Effector memory CD8-positive, alpha-beta T cell (primary cell): ENCODE results near the gene HOXC11.

Source experiments
- ATAC-seq: fragments of 150-1000 bp; cut with Tn5 transposase; replicated peaks from 2 replicates; pipeline ENCODE4 v1.10.0; 2021; ENCODE audit warnings: mild to moderate bottlenecking, moderate library complexity
- DNase-seq, 3 experiments: peaks; one replicate each; pipeline ENCODE4 v3.0.0; 2021
- H3K27ac Mint-ChIP-seq, 2 donors: one replicate each; pipeline ENCODE4 v1.8.0; 2022; ENCODE audit warnings: mild to moderate bottlenecking in 2 of 2, mixed read lengths in 2 of 2, moderate library complexity in 2 of 2
- H3K27me3 Mint-ChIP-seq, 2 donors: one replicate each; pipeline ENCODE4 v1.8.0; 2022; ENCODE audit warnings: mixed read lengths in 2 of 2
- H3K36me3 Mint-ChIP-seq: one replicate; pipeline ENCODE4 v1.8.0; 2022; ENCODE audit warnings: mild to moderate bottlenecking, moderate library complexity, mixed read lengths; ENCODE audit not compliant: insufficient read depth
- H3K4me1 Mint-ChIP-seq, 2 donors: one replicate each; pipeline ENCODE4 v1.8.0; 2022; ENCODE audit warnings: low read depth in 2 of 2, mixed read lengths in 2 of 2
- H3K4me3 Mint-ChIP-seq, 2 donors: one replicate each; pipeline ENCODE4 v1.8.0; 2022; ENCODE audit warnings: mild to moderate bottlenecking in 2 of 2, mixed read lengths in 2 of 2, moderate library complexity in 2 of 2
- H3K9me3 Mint-ChIP-seq, 2 donors: one replicate each; pipeline ENCODE4 v1.8.0; 2022; ENCODE audit warnings: mixed read lengths in 2 of 2
- total RNA-seq, 9 experiments: gene quantifications; one replicate each; lab custom pipeline; 2026; lab: John Stamatoyannopoulos, UW

Gene HOXC11
- 0 reads per million in 9 experiments for total RNA-seq

DNA sequence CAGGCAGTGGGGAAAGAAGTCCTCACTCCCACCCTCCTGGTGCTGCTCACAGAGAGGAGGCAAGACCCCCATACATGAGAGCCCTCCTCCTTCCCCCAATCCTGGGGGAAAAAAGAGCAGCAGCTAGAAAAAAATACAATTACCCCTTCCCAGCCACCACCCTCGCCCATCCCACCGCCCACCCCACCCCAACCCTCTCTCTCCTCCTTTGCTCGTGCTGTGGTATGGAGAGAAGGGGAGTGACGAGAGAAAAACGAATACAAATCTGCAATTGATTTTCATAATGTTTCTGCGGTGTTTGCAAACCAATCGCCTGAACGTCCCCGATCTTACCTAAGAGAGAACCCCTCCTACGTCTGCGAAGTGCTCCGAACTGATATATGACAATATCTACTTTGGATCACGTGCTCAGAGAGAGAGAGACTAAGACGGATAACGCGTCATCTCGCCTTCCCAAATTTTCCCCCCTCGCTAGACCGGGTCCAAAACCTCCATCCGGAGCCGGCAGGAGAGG is at the start of gene HOXC11:
HOXC11 (plus strand) TSS at position 405 of the 514 bp plus-strand sequence. CDS start 116 bp downstream, outside the sequence.
- Mint-ChIP-seq H3K27ac (peak within 1 kb of the TSS; percentile 11 to 82), H3K4me1 (peaks cover 11 to 17% of the 10 kb centered on the region in 2 donors), H3K36me3 (peaks cover 32% of the 10 kb centered on the region), H3K27me3 (peaks cover 88 to 100% of the 10 kb centered on the region in 2 donors), H3K9me3 (no peaks in the 10 kb centered on the region), H3K4me3 (peak within 1 kb of the TSS; percentile 73 to 74)
- ATAC-seq (no peak), DNase-seq (no peak)

DNA sequence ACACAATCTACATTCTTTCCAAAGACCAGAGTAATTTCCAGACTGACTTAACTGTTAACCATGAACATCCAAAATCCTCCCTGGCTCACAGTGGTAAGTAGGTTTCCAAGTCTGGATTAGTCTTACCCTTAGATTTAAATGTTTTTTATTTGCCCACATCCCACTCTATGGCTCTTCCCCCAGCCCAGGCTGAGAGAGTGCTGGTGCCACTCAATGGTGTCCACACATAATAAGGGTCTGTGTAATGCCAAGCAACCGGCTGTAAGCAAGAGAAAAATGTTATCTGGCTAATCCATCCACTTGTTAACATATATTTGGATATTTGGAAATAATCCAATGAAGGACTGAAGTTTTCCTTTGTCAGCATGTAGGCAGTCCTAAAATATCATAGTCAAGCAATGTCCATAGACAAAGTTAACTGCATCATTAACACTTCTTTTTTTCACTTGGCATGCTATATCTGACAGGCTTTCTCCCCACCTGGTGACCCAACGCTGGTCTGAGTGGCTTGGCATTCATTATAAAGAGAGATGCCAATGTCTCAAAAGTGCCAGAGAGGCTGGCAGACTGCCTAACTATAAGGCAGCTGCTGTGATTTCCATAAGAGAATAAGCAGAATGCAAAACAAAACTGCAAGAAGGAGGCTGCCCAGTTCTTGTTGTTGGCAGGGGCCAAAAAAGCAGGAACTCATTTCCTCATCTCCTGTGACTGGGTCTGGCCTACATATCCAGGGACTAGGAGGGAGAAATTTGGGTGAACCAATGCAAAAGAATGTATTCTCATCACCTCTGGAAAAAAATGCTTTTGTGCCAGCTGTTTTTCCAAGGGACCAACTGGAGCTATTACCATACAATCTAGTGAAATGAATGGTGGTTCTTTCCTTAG is 48.2 kb upstream of the HOXC11 start:
- Mint-ChIP-seq H3K9me3 (no peaks in the 10 kb centered on the region), H3K36me3 (peaks cover 5% of the 10 kb centered on the region), H3K27me3 (peaks cover 79 to 98% of the 10 kb centered on the region in 2 donors), H3K4me1 (peaks cover 0 to 3% of the 10 kb centered on the region in 2 donors), H3K4me3 (no peak overlapping the region), H3K27ac (no peak overlapping the region)
- ATAC-seq (no peak), DNase-seq (no peak)

GRCh38 chr12:53927220-53928029 is 45.5 kb upstream of the HOXC11 start:
- no peak overlapping the region for H3K27ac Mint-ChIP-seq
- peaks cover 91 to 100% of the 10 kb centered on the region in 2 donors for H3K27me3 Mint-ChIP-seq
- no peak for ATAC-seq
- peaks cover 0 to 3% of the 10 kb centered on the region in 2 donors for H3K4me1 Mint-ChIP-seq
- H3K36me3 Mint-ChIP-seq = peaks cover 5% of the 10 kb centered on the region
- no peak for DNase-seq
- no peaks in the 10 kb centered on the region for H3K9me3 Mint-ChIP-seq
- H3K4me3 Mint-ChIP-seq = no peak overlapping the region

DNA sequence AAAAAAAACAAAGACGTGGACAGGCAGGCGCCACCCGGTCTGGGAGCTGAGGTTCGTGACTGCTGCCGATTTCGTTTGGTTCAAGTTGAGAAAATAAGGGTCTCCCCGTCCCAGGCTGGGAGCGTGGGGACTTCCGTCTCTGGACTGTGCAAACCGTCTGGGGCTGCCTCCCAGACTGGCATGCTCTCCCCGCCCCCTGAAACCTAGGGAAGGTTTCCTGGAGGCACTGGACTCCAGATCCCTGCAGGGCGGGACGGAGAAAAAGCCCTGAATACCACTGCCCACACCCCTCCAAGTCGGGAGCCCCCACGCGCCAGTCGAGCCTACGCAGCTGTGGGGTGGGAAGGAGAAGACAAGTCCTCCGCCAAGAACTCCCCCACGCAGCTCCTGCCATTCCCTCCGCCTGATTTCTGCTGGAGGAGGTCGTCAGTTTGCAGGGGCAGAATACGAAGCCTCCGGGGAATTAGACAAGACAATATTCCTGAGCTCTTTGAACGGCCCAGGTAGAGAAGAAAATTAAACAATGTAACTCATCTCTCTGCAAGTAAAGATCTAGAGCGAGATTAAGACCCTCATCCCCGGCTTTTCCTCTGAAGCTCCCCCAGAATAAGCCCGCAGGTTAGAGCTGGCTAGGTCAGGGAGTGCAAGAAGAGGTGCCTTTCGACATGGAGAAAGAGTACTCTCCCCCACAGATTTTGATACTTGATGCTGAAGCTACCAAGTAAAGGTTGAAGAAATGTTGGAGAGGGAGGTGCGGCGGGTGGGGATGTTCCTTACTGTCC is 44.7 kb upstream of the HOXC11 start:
- no peak for ATAC-seq
- Mint-ChIP-seq H3K4me1 (peaks cover 0 to 3% of the 10 kb centered on the region in 2 donors), H3K9me3 (no peaks in the 10 kb centered on the region), H3K4me3 (no peak overlapping the region), H3K27me3 (peaks cover 94 to 100% of the 10 kb centered on the region in 2 donors), H3K27ac (no peak overlapping the region), H3K36me3 (peaks cover 5% of the 10 kb centered on the region)
- DNase-seq = no peak

GRCh38 chr12:53929527-53929926 is 43.4 kb upstream of the HOXC11 start:
- no peak overlapping the region for H3K27ac Mint-ChIP-seq
- DNase-seq (no peak), ATAC-seq (no peak)
- H3K9me3 Mint-ChIP-seq = no peaks in the 10 kb centered on the region
- no peak overlapping the region for H3K4me3 Mint-ChIP-seq
- peaks cover 94 to 100% of the 10 kb centered on the region in 2 donors for H3K27me3 Mint-ChIP-seq
- H3K4me1 Mint-ChIP-seq = peaks cover 0 to 3% of the 10 kb centered on the region in 2 donors
- H3K36me3 Mint-ChIP-seq = peaks cover 5% of the 10 kb centered on the region

DNA sequence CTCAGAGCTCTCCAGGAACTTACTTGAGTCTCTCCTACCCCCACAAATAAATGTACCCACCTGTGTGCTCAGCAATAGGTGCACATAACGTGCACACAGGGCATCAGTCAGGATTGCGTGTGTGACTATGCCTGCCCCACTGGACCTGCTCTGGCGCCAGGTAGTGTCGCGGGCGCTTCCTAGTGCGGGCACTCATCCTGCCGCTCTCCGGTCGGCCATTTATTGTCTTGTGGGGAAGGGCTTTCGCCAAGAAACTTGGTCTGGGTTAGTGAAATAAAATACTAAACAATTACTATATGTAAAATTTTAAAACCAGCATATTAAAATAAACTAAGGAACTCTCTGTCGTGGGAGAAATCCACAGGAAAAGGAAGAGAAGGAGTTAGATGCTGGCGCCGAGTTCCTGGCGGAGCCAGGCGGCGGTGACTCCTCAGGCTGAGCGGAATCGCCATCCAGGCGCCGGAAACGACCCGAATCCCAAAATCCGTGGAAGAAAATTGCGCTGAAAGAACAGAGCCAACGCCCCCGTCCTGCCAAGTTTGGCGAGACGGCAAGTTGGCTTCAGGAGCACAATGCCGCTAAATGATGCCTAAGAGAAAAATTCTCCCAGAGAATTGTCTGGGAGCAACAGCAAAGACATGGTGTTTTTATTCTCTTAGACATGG is 42.2 kb upstream of the HOXC11 start:
- H3K27ac Mint-ChIP-seq = no peak overlapping the region

GRCh38 chr12:53931844-53932581 is 40.9 kb upstream of the HOXC11 start:
- Mint-ChIP-seq H3K9me3 (no peaks in the 10 kb centered on the region), H3K4me1 (peaks cover 3 to 12% of the 10 kb centered on the region in 2 donors), H3K4me3 (no peak overlapping the region), H3K27ac (no peak overlapping the region), H3K27me3 (peaks cover 94 to 100% of the 10 kb centered on the region in 2 donors), H3K36me3 (peaks cover 22% of the 10 kb centered on the region)
- ATAC-seq (no peak), DNase-seq (no peak)

More for the DNA sequence above, 42.2 kb upstream of the HOXC11 start:
- H3K27me3 Mint-ChIP-seq = peaks cover 94 to 100% of the 10 kb centered on the region in 2 donors
- DNase-seq (no peak), ATAC-seq (no peak)
- H3K9me3 Mint-ChIP-seq = no peaks in the 10 kb centered on the region
- peaks cover 3 to 6% of the 10 kb centered on the region in 2 donors for H3K4me1 Mint-ChIP-seq
- no peak overlapping the region for H3K4me3 Mint-ChIP-seq
- H3K36me3 Mint-ChIP-seq = peaks cover 14% of the 10 kb centered on the region

GRCh38 chr12:53932915-53933314 is 40.0 kb upstream of the HOXC11 start:
- Mint-ChIP-seq H3K9me3 (no peaks in the 10 kb centered on the region), H3K4me1 (peaks cover 3 to 13% of the 10 kb centered on the region in 2 donors), H3K4me3 (no peak overlapping the region), H3K27me3 (peaks cover 99 to 100% of the 10 kb centered on the region in 2 donors), H3K36me3 (peaks cover 23% of the 10 kb centered on the region), H3K27ac (no peak overlapping the region)
- ATAC-seq = no peak
- no peak for DNase-seq

DNA sequence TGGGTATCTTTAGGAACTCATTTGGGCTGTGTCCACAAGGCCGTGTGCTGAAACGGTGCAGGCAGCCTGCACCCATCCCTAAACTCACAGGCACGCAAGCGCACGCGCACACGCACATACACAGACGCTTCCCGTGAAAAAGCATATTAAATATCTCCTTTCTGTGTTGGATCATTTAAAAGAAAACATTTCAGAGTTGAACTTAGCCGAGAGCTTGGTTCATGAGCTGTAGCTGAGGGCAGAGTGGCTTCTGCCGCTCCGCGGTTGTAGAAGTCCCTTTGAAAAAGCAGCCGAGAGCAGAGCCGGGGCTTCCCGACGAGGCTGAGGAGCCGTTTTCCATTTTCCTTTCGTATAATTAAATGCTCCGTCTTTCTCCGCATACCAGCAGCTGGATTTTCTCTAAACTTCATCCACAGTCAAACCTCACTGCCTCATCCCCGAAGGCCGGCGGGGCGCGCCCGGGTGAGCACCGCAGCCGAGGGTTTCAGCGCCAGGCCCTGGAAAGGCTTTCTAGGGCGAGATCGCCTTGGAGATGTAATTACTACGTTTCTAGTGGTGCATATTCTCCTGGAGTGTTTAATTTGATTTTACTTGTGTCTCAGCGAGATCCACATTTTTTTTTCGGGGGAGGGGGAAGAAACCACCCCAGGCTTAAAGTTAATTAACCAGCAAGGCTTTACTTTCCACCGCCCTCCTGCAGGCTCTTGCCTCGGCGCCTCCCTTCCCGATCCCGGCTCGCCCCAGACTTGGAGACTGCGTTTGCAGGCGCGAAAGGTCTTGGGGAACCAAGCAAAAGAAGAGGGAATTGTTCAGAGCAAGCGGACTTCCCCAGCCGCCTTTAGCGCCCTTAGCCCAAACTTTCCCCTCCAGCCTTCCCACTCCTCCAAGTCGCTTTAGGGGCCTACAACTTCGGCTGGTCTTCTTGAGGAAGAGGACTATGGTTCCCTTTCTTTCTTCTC is 37.3 kb upstream of the HOXC11 start:
- Mint-ChIP-seq H3K27me3 (peaks cover 91 to 100% of the 10 kb centered on the region in 2 donors), H3K4me1 (peaks cover 3 to 12% of the 10 kb centered on the region in 2 donors), H3K36me3 (peaks cover 26% of the 10 kb centered on the region), H3K4me3 (peak overlapping the region in 1 of 2 donors; percentile 13), H3K9me3 (no peaks in the 10 kb centered on the region), H3K27ac (no peak overlapping the region)
- ATAC-seq (no peak), DNase-seq (no peak)

DNA sequence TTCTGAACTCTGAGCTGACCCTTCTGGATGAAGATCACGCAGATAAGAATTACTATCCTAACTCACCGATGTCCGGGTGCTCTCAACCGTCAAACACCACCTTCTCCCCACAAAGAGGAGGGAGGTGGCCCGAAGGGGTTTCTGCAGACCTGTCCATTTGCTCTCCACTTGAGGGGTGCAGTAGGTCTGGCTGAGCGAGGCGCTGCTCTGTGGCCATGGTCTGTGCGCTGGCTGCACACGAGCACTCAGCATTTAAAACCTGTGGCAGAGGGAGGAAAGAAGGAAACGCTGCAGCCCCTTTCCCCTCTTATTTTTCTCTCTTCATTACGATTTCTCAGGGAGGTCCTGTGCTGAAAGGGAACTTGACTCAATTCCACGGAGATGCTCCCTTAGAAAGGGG is 35.8 kb upstream of the HOXC11 start:
- ATAC-seq (no peak), DNase-seq (no peak)
- Mint-ChIP-seq H3K27me3 (peaks cover 92 to 100% of the 10 kb centered on the region in 2 donors), H3K4me3 (no peak overlapping the region), H3K36me3 (peaks cover 26% of the 10 kb centered on the region), H3K9me3 (no peaks in the 10 kb centered on the region), H3K27ac (no peak overlapping the region), H3K4me1 (peaks cover 3 to 12% of the 10 kb centered on the region in 2 donors)
